GM12864 (cell line): ENCODE results near the gene CNTLN.

ENCODE experiments used
- DNase-seq: peaks from one replicate; pipeline ENCODE4 v3.0.0-alpha.2; 2011; ENCODE audit warnings: low read depth
- H3K4me3 ChIP-seq: 2 replicates; pipeline ENCODE4 v1.5.1; 2011; ENCODE audit warnings: mild to moderate bottlenecking, low read depth, low read length, control low read depth
- TF ChIP-seq, protein P1 (sequence below): IDR thresholded peaks from 2 replicates; pipeline ENCODE4 v1.5.1; 2011; ENCODE audit warnings: low read depth, mild to moderate bottlenecking, moderate library complexity, low read length, control low read depth, inconsistent platforms; ENCODE audit errors: missing control alignments

CNTLN gene

GRCh38 chr9:17138503-17138902 is 3.7 kb downstream of the CNTLN start:
- TF ChIP-seq, protein P1, sequence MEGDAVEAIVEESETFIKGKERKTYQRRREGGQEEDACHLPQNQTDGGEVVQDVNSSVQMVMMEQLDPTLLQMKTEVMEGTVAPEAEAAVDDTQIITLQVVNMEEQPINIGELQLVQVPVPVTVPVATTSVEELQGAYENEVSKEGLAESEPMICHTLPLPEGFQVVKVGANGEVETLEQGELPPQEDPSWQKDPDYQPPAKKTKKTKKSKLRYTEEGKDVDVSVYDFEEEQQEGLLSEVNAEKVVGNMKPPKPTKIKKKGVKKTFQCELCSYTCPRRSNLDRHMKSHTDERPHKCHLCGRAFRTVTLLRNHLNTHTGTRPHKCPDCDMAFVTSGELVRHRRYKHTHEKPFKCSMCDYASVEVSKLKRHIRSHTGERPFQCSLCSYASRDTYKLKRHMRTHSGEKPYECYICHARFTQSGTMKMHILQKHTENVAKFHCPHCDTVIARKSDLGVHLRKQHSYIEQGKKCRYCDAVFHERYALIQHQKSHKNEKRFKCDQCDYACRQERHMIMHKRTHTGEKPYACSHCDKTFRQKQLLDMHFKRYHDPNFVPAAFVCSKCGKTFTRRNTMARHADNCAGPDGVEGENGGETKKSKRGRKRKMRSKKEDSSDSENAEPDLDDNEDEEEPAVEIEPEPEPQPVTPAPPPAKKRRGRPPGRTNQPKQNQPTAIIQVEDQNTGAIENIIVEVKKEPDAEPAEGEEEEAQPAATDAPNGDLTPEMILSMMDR = no peak
- no peak for DNase-seq
- H3K4me3 ChIP-seq = no peak overlapping the region

DNA sequence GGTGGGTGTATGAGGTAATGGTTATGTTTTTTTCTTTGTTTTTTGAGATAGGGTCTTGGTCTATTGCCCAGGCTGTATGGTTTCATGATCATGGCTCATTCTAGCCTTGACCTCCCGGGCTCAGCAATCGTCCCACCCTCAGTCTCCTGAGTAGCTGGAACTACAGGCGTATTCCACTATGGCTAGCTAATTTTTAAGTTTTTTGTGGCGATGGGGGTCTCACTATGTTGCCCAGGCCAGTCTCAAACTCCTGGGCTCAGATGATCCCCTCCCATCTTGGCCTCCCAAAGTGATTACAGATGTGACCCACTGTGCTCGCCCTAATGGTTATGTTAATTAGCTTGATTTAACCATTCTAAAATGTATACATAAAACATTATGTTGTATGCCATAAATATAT is 5.6 kb downstream of the CNTLN start:
- TF ChIP-seq, protein P1 = no peak
- H3K4me3 ChIP-seq = no peak overlapping the region
- DNase-seq = no peak

GRCh38 chr9:17148324-17148723 is 13.5 kb downstream of the CNTLN start:
- TF ChIP-seq, protein P1 = no peak
- no peak overlapping the region for H3K4me3 ChIP-seq
- no peak for DNase-seq

GRCh38 chr9:17159469-17159868 is 24.6 kb downstream of the CNTLN start:
- H3K4me3 ChIP-seq = no peak overlapping the region
- DNase-seq = no peak
- TF ChIP-seq, protein P1 = no peak

DNA sequence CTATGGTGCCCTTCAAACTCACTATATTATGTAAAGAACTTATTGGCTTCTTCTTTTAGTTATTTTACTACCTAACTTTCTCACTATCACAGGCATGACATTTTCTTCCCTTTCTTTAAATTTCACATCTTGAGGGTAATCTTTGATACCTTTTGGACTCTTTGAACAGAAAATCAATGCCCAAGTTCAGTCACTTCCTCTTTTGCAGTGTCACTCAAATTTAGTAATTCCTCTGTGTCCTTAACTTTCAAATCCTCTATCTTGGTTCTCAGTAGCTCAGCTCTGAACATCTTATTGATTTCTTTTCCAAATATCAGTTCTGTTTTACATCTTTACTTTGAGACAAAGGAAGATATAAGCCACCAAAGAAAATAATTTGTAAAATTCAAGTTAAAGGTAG is 25.5 kb downstream of the CNTLN start:
- TF ChIP-seq, protein P1 = no peak
- no peak for DNase-seq

DNA sequence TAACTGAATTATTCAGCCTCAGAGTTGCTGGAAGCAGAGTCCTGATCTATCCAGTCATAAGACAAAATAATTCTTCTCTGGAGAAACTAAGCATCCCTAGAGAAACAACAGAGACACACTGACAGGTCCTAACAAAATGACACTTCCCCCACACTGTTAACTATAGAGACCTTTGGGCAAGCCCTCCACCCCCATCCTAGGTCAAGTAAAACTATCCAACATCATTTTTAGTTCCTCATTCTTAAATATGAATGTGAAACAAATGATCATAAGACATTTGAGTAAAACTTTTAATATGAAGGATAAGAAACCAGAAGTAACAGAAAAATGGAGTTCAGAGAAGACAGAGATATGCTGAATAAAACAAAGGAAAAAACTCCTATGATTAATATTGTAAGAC is 30.9 kb downstream of the CNTLN start:
- H3K4me3 ChIP-seq = no peak overlapping the region
- DNase-seq = no peak
- TF ChIP-seq, protein P1 = no peak

More for the DNA sequence above, 25.5 kb downstream of the CNTLN start:
- H3K4me3 ChIP-seq = no peak overlapping the region

DNA sequence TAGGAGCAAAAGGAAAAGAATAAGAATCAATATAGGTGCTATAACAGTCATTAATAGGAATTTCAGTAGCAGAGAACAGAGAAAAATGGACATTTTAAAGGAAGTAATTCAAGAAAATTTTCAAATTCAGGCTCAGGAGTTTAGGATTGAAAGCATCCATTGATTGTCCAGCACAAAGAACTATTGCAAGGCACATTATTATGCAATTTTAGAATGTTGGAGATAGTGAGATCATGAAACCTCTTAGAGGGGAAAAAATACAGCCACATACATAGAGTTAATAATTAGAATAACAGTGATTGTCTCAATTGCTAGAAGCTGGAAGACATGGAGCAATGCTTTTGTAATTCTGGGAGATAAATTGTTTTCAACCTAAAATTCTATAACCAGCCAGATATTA is 31.5 kb downstream of the CNTLN start:
- DNase-seq = no peak
- no peak overlapping the region for H3K4me3 ChIP-seq
- TF ChIP-seq, protein P1 = no peak
